Activated naive CD8-positive, alpha-beta T cell treated with anti-CD3 and anti-CD28 coated beads, Interleukin-2, amount 10 ng/mL, durations not matched to agents 7 days and 5 days (primary cell): Measurements from ENCODE around the gene MINAR1. TPM values are rescaled to one million over a fixed set of nuclear protein-coding genes. Genes with fewer than 3 reads are reported as not detected.
A peak's percentile ranks its signal among the peaks of the same experiment; 100 is the strongest.
"Not testable (repeated sequence)": the region's sequence is repeated elsewhere in the genome, so short reads cannot be mapped to it uniquely, and the experiment has no call there.

Source experiments
- ATAC-seq: fragments of 150-1000 bp; cut with Tn5 transposase; one replicate; pipeline ENCODE4 v1.10.0; 2021; ENCODE audit warnings: low read depth, moderate library complexity
- POLR2A ChIA-PET: fragments of 350-600 bp; sonication (Branson Sonifier 250); formaldehyde crosslinking; loops from one replicate; lab custom pipeline; 2021; ENCODE audit warnings: antibody characterized with exemption; lab: Charles Lee
- DNase-seq: peaks from one replicate; pipeline ENCODE4 v3.0.0; 2021
- H3K27ac Mint-ChIP-seq: one replicate; pipeline ENCODE4 v1.8.0; 2022; ENCODE audit warnings: mild to moderate bottlenecking, mixed read lengths
- H3K27me3 Mint-ChIP-seq: one replicate; pipeline ENCODE4 v1.8.0; 2022; ENCODE audit warnings: mild to moderate bottlenecking, moderate library complexity, mixed read lengths
- H3K36me3 Mint-ChIP-seq: one replicate; pipeline ENCODE4 v1.8.0; 2021; ENCODE audit warnings: mild to moderate bottlenecking, mixed read lengths
- H3K4me1 Mint-ChIP-seq: one replicate; pipeline ENCODE4 v1.8.0; 2021; ENCODE audit warnings: mixed read lengths
- H3K4me3 Mint-ChIP-seq: one replicate; pipeline ENCODE4 v1.8.0; 2022; ENCODE audit warnings: mild to moderate bottlenecking, moderate library complexity, mixed read lengths
- H3K9me3 Mint-ChIP-seq: one replicate; pipeline ENCODE4 v1.8.0; 2021; ENCODE audit warnings: mixed read lengths
- total RNA-seq, 2 experiments: library from RNA; stranded (reverse); gene quantifications; one replicate each; pipeline ENCODE4 v1.2.3, GENCODE V29; 2021

Gene MINAR1
- total RNA-seq, 2 experiments from 2014 or later: 0.44 to 0.57 TPM

- no peak for ATAC-seq
- no peak overlapping the region for H3K27ac Mint-ChIP-seq
- H3K4me3 Mint-ChIP-seq: no peak overlapping the region
- no peaks in the 10 kb centered on the region for H3K9me3 Mint-ChIP-seq
- no peaks in the 10 kb centered on the region for H3K4me1 Mint-ChIP-seq
- no peaks in the 10 kb centered on the region for H3K27me3 Mint-ChIP-seq
- DNase-seq: no peak
- POLR2A ChIA-PET: no interaction called here
- H3K36me3 Mint-ChIP-seq: peaks cover 1% of the 10 kb centered on the region
Observed at GRCh38 chr15:79416876-79417275, 15.3 kb upstream of the MINAR1 start.

- no peak for DNase-seq
- H3K4me3 Mint-ChIP-seq: no peak overlapping the region
- POLR2A ChIA-PET: no interaction called here
- H3K9me3 Mint-ChIP-seq: no peaks in the 10 kb centered on the region
- H3K27ac Mint-ChIP-seq: no peak overlapping the region
- H3K36me3 Mint-ChIP-seq: peaks cover 1% of the 10 kb centered on the region
- no peaks in the 10 kb centered on the region for H3K4me1 Mint-ChIP-seq
- H3K27me3 Mint-ChIP-seq: no peaks in the 10 kb centered on the region
- ATAC-seq: no peak
Observed at GRCh38 chr15:79418693-79419279, 13.3 kb upstream of the MINAR1 start.

GRCh38 chr15:79425591-79426295, 6.4 kb upstream of the MINAR1 start:
- no peak overlapping the region for H3K4me3 Mint-ChIP-seq
- no peaks in the 10 kb centered on the region for H3K4me1 Mint-ChIP-seq
- H3K27ac Mint-ChIP-seq: no peak overlapping the region
- DNase-seq: no peak
- ATAC-seq: no peak
- POLR2A ChIA-PET: no interaction called here
- peaks cover 1% of the 10 kb centered on the region for H3K36me3 Mint-ChIP-seq
- no peaks in the 10 kb centered on the region for H3K9me3 Mint-ChIP-seq
- H3K27me3 Mint-ChIP-seq: peaks cover 29% of the 10 kb centered on the region

GRCh38 chr15:79426899-79427298, 5.2 kb upstream of the MINAR1 start:
- H3K36me3 Mint-ChIP-seq, H3K27ac Mint-ChIP-seq, ATAC-seq, H3K9me3 Mint-ChIP-seq, DNase-seq, POLR2A ChIA-PET, H3K4me1 Mint-ChIP-seq, H3K4me3 Mint-ChIP-seq: not testable (repeated sequence)
- H3K27me3 Mint-ChIP-seq: peaks cover 37% of the 10 kb centered on the region

- Mint-ChIP-seq H3K9me3 (no peaks in the 10 kb centered on the region), H3K4me1 (peaks cover 3% of the 10 kb centered on the region), H3K36me3 (peaks cover 1% of the 10 kb centered on the region), H3K27ac (no peak overlapping the region), H3K4me3 (no peak overlapping the region), H3K27me3 (peaks cover 44% of the 10 kb centered on the region)
- no peak for ATAC-seq
- POLR2A ChIA-PET: no interaction called here
- no peak for DNase-seq
Observed at GRCh38 chr15:79427781-79428598, 4.1 kb upstream of the MINAR1 start.

GRCh38 chr15:79430901-79431635, 1.1 kb upstream of the MINAR1 start:
- Mint-ChIP-seq H3K4me3 (peak overlapping the region; percentile 61), H3K9me3 (no peaks in the 10 kb centered on the region), H3K27me3 (peaks cover 69% of the 10 kb centered on the region), H3K27ac (no peak overlapping the region), H3K4me1 (peaks cover 3% of the 10 kb centered on the region), H3K36me3 (peaks cover 1% of the 10 kb centered on the region)
- ATAC-seq (no peak), DNase-seq (no peak)
- POLR2A ChIA-PET: no interaction called here

GRCh38 chr15:79432345-79433275, 474 bp downstream of the MINAR1 start:
- Mint-ChIP-seq H3K9me3 (no peaks in the 10 kb centered on the region), H3K27ac (no peak overlapping the region), H3K27me3 (peaks cover 70% of the 10 kb centered on the region), H3K36me3 (peaks cover 1% of the 10 kb centered on the region), H3K4me1 (peaks cover 3% of the 10 kb centered on the region), H3K4me3 (no peak overlapping the region)
- POLR2A ChIA-PET: no interaction called here
- DNase-seq (peak; percentile 34), ATAC-seq (no peak)

- POLR2A ChIA-PET: no interaction called here
- H3K36me3 Mint-ChIP-seq: peaks cover 1% of the 10 kb centered on the region
- no peak overlapping the region for H3K27ac Mint-ChIP-seq
- peaks cover 64% of the 10 kb centered on the region for H3K27me3 Mint-ChIP-seq
- no peak for ATAC-seq
- H3K4me1 Mint-ChIP-seq: peaks cover 3% of the 10 kb centered on the region
- no peak for DNase-seq
- H3K9me3 Mint-ChIP-seq: no peaks in the 10 kb centered on the region
- H3K4me3 Mint-ChIP-seq: no peak overlapping the region
Observed at GRCh38 chr15:79433276-79433990, 1.3 kb downstream of the MINAR1 start.

GRCh38 chr15:79434361-79434760, 2.2 kb downstream of the MINAR1 start:
- no peak overlapping the region for H3K27ac Mint-ChIP-seq
- DNase-seq (no peak), ATAC-seq (no peak)
- H3K9me3 Mint-ChIP-seq: no peaks in the 10 kb centered on the region
- H3K4me1 Mint-ChIP-seq: peaks cover 3% of the 10 kb centered on the region
- H3K27me3 Mint-ChIP-seq: peaks cover 56% of the 10 kb centered on the region
- peaks cover 1% of the 10 kb centered on the region for H3K36me3 Mint-ChIP-seq
- H3K4me3 Mint-ChIP-seq: no peak overlapping the region
- POLR2A ChIA-PET: no interaction called here

- Mint-ChIP-seq H3K4me3 (no peak overlapping the region), H3K4me1 (peaks cover 1% of the 10 kb centered on the region), H3K9me3 (no peaks in the 10 kb centered on the region), H3K27me3 (peaks cover 38% of the 10 kb centered on the region), H3K27ac (no peak overlapping the region), H3K36me3 (peaks cover under 1% of the 10 kb centered on the region)
- POLR2A ChIA-PET: no interaction called here
- DNase-seq: no peak
- ATAC-seq: no peak
Observed at GRCh38 chr15:79436037-79436780, 4.1 kb downstream of the MINAR1 start.

- Mint-ChIP-seq H3K9me3 (no peaks in the 10 kb centered on the region), H3K4me1 (no peaks in the 10 kb centered on the region), H3K36me3 (no peaks in the 10 kb centered on the region), H3K4me3 (no peak overlapping the region), H3K27ac (no peak overlapping the region), H3K27me3 (peaks cover 33% of the 10 kb centered on the region)
- no peak for DNase-seq
- POLR2A ChIA-PET: no interaction called here
- ATAC-seq: no peak
Observed at GRCh38 chr15:79437275-79438000, 5.3 kb downstream of the MINAR1 start.
